ENCODE measurements around the gene BAAT.

The BAAT gene

GRCh38 chr9:101387871-101388506 lies 3.2 kb upstream of the BAAT start:
- ATAC-seq (replicated peaks) (peak; percentile 87), DNase-seq (no peak)
- peaks cover 16% of the 10 kb centered on the region for H3K36me3 Mint-ChIP-seq (ENCODE audit: insufficient read depth)
- peak overlapping the region; percentile 49 to 74 for H3K27ac Mint-ChIP-seq
- no peak overlapping the region for H3K4me3 Mint-ChIP-seq
- peaks cover 12 to 27% of the 10 kb centered on the region in 2 donors for H3K4me1 Mint-ChIP-seq (ENCODE audit: low read depth in 2 of 2)
- H3K27me3 Mint-ChIP-seq: no peaks in the 10 kb centered on the region
- H3K9me3 Mint-ChIP-seq: peaks cover 5 to 7% of the 10 kb centered on the region in 2 donors

- ATAC-seq (replicated peaks) (no peak), DNase-seq (no peak)
- peaks cover 5 to 7% of the 10 kb centered on the region in 2 donors for H3K27me3 Mint-ChIP-seq
- H3K27ac Mint-ChIP-seq: no peak overlapping the region
- H3K36me3 Mint-ChIP-seq (ENCODE audit: insufficient read depth): no peaks in the 10 kb centered on the region
- peaks cover 0 to 2% of the 10 kb centered on the region in 2 donors for H3K4me1 Mint-ChIP-seq (ENCODE audit: low read depth in 2 of 2)
- H3K9me3 Mint-ChIP-seq: peaks cover 5 to 7% of the 10 kb centered on the region in 2 donors
- H3K4me3 Mint-ChIP-seq: no peak overlapping the region
Observed at GRCh38 chr9:101383361-101383760, 1.4 kb downstream of the BAAT start.

- H3K9me3 Mint-ChIP-seq: peaks cover 5 to 15% of the 10 kb centered on the region in 2 donors
- no peak overlapping the region for H3K4me3 Mint-ChIP-seq
- H3K4me1 Mint-ChIP-seq (ENCODE audit: low read depth in 2 of 2): no peaks in the 10 kb centered on the region
- no peaks in the 10 kb centered on the region for H3K36me3 Mint-ChIP-seq (ENCODE audit: insufficient read depth)
- peaks cover 18 to 21% of the 10 kb centered on the region in 2 donors for H3K27me3 Mint-ChIP-seq
- no peak for ATAC-seq (replicated peaks)
- DNase-seq: no peak
- no peak overlapping the region for H3K27ac Mint-ChIP-seq
Observed at GRCh38 chr9:101381833-101382342, 2.9 kb downstream of the BAAT start.

DNA sequence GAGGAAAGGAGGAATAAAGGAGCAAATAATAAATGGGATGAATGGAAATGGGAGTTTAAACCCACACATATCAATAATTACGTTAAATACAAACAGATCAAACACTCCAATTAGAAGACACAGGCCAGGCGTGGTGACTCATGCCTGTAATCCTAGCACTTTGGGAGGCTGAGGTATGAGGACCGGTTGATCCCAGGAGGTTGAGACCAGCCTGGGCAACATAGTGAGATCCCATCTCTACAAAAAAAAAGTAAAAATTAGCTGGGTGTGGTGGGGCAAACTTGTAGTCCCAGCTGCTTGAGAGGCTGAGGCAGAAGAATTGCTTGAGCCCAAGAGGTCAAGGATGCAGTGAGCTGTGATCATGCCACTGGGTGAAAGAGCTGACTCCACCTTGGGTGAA lies 3.7 kb downstream of the BAAT start:
- Mint-ChIP-seq H3K27me3 (peaks cover 25 to 26% of the 10 kb centered on the region in 2 donors), H3K4me3 (no peak overlapping the region)

DNA sequence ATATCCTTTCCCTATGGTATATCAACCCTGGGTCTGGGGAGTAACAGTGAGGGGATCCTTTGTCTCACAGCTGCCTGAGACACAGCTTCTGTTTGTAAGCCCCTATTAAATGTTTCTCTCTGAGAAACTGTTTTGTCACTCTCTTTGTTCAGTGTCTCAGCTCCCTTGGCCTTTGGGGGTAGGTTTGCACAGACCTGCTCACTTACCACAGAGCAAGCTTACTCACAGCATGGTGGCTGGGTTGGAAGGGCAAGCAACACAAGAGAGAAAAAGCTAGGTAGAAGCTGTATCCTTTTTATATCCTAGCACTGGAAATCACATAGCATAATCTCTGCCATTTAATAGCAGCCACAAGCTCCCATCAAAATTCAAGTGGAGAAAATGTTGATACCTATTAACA lies 4.5 kb downstream of the BAAT start:
- Mint-ChIP-seq H3K4me3 (no peak overlapping the region), H3K4me1 (ENCODE audit: low read depth in 2 of 2) (no peaks in the 10 kb centered on the region), H3K27me3 (peaks cover 31 to 33% of the 10 kb centered on the region in 2 donors), H3K9me3 (peaks cover 5 to 15% of the 10 kb centered on the region in 2 donors), H3K36me3 (ENCODE audit: insufficient read depth) (no peaks in the 10 kb centered on the region), H3K27ac (no peak overlapping the region)
- DNase-seq (no peak), ATAC-seq (replicated peaks) (no peak)

More for the DNA sequence above, 3.7 kb downstream of the BAAT start:
- ATAC-seq (replicated peaks) (no peak), DNase-seq (no peak)
- Mint-ChIP-seq H3K36me3 (ENCODE audit: insufficient read depth) (no peaks in the 10 kb centered on the region), H3K9me3 (peaks cover 5 to 15% of the 10 kb centered on the region in 2 donors), H3K27ac (no peak overlapping the region), H3K4me1 (ENCODE audit: low read depth in 2 of 2) (no peaks in the 10 kb centered on the region)

DNA sequence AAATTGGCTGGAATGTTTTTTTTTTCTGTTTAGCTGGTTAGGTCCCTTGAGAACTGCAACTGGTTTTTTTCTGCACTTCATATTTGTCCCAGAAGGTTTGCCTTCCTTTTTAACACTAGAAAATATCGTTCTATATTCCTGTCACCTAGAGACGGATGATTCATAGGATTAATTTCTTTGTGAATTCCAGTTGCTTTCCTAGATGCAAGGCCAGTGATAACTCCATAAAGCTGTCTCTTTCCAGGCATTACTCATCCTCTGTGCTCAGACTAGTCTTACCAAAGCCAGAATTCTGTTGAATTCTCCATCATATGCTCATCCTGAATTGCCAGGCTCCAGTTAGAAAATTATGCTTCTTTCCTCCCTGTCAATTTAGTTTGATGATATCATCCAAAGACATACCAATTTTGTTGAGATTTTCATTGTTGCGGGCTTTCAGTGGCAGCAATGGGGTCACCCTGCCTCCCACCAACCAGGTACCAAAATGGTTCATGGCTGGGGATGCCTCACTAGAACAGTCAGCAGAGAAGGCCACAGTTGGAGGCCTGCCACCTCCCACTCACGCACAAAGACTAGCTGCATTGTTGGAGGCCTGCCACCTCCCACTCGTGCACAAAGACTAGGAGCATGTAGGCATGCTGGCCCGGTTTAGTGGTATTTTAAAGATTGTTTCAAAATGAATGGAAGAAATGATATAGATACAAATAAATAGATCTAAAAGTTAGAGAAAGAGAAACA lies 8.5 kb downstream of the BAAT start:
- Mint-ChIP-seq H3K27me3 (peaks cover 38 to 40% of the 10 kb centered on the region in 2 donors), H3K4me3 (no peak overlapping the region), H3K9me3 (peaks cover 0 to 8% of the 10 kb centered on the region in 2 donors), H3K27ac (no peak overlapping the region), H3K4me1 (ENCODE audit: low read depth in 2 of 2) (no peaks in the 10 kb centered on the region), H3K36me3 (ENCODE audit: insufficient read depth) (no peaks in the 10 kb centered on the region)
- DNase-seq: no peak
- ATAC-seq (replicated peaks): no peak

DNA sequence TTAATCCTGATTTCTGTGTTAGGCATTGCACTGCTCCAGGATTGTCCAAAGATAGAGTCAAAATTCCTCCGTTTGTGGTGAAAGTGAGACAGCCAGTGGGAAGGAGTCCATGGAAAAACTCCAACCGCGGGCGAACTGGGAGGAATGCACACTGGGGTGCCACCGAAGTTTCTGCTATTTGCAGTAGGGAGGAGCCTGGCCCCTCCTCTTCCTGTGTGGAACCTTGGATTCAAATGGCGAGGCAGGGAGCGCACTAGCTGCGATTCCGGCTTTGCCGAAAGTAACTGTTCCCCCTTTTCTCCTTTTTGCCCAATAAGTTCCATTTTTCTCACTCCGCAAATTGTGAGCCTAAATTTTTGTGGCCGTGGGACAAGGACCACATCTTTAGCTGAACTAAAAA lies 9.3 kb downstream of the BAAT start:
- Mint-ChIP-seq H3K9me3 (peaks cover 0 to 8% of the 10 kb centered on the region in 2 donors), H3K36me3 (ENCODE audit: insufficient read depth) (no peaks in the 10 kb centered on the region), H3K4me1 (ENCODE audit: low read depth in 2 of 2) (no peaks in the 10 kb centered on the region), H3K4me3 (no peak overlapping the region), H3K27ac (no peak overlapping the region), H3K27me3 (peaks cover 39 to 47% of the 10 kb centered on the region in 2 donors)
- no peak for ATAC-seq (replicated peaks)
- DNase-seq: no peak

- H3K4me3 Mint-ChIP-seq: no peak overlapping the region
- H3K27me3 Mint-ChIP-seq: peaks cover 34 to 44% of the 10 kb centered on the region in 2 donors
- H3K27ac Mint-ChIP-seq: no peak overlapping the region
- peaks cover 0 to 1% of the 10 kb centered on the region in 2 donors for H3K9me3 Mint-ChIP-seq
- H3K36me3 Mint-ChIP-seq (ENCODE audit: insufficient read depth): no peaks in the 10 kb centered on the region
- no peak for ATAC-seq (replicated peaks)
- no peaks in the 10 kb centered on the region for H3K4me1 Mint-ChIP-seq (ENCODE audit: low read depth in 2 of 2)
- no peak for DNase-seq
Observed at GRCh38 chr9:101372327-101373118, 12.3 kb downstream of the BAAT start.

DNA sequence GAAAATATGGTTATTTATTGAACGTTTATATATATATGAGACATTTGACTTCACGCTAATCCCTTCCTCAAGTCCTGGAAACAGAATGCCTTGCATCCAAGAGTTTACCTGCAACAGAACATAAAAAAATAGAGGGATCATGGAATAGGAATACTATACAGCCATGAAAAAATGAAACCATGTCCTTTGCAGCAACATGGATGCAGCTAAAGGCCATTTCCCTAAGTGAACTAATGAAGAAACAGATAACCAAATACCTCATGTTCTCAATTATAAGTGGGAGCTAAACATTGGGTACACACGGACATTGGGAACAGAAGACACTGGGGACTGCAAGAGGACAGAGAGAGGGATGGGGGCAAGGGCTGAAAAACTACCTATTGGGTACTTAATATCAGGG lies 13.0 kb downstream of the BAAT start:
- Mint-ChIP-seq H3K27me3 (peaks cover 29 to 44% of the 10 kb centered on the region in 2 donors), H3K4me1 (ENCODE audit: low read depth in 2 of 2) (no peaks in the 10 kb centered on the region), H3K36me3 (ENCODE audit: insufficient read depth) (no peaks in the 10 kb centered on the region), H3K9me3 (no peaks in the 10 kb centered on the region), H3K27ac (no peak overlapping the region), H3K4me3 (no peak overlapping the region)
- no peak for DNase-seq
- ATAC-seq (replicated peaks): no peak

DNA sequence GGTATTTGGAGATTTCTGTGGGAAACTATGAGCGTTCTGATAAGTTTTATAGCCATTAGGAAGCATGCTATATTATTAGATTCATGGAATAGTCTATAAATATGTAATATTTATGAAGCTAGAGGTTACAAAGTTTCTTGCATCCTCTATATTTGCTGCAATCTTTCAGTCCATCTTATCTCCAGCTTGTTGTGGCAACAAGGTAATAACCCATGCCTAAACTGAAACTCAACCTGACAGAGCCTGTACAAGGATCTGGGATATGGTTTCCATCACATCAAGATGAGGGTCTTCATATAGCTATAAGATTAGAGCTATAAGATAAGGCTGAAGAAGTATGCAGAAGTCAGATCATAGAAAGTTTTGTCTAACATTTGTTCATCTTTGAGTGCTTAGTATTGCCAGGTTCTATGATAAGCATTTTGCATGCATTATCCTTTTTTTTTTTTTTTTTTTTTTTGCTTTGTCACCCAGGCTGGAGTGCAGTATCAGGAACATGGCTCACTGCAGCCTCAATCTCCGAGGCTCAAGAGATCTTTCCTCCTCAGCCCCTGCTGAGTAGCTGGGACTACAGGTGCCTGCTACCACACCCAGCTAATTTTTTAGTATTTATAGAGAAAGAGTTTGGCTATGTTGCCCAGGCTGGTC lies 14.8 kb downstream of the BAAT start:
- ATAC-seq (replicated peaks) (no peak), DNase-seq (no peak)
- H3K4me1 Mint-ChIP-seq (ENCODE audit: low read depth in 2 of 2): no peaks in the 10 kb centered on the region
- no peaks in the 10 kb centered on the region for H3K9me3 Mint-ChIP-seq
- H3K27ac Mint-ChIP-seq: no peak overlapping the region
- peaks cover 19 to 26% of the 10 kb centered on the region in 2 donors for H3K27me3 Mint-ChIP-seq
- H3K4me3 Mint-ChIP-seq: no peak overlapping the region
- no peaks in the 10 kb centered on the region for H3K36me3 Mint-ChIP-seq (ENCODE audit: insufficient read depth)

- DNase-seq: no peak
- Mint-ChIP-seq H3K36me3 (ENCODE audit: insufficient read depth) (no peaks in the 10 kb centered on the region), H3K4me3 (no peak overlapping the region), H3K4me1 (ENCODE audit: low read depth in 2 of 2) (no peaks in the 10 kb centered on the region), H3K27me3 (peaks cover 19 to 22% of the 10 kb centered on the region in 2 donors), H3K9me3 (no peaks in the 10 kb centered on the region), H3K27ac (no peak overlapping the region)
- ATAC-seq (replicated peaks): no peak
Observed at GRCh38 chr9:101369286-101369685, 15.5 kb downstream of the BAAT start.

DNA sequence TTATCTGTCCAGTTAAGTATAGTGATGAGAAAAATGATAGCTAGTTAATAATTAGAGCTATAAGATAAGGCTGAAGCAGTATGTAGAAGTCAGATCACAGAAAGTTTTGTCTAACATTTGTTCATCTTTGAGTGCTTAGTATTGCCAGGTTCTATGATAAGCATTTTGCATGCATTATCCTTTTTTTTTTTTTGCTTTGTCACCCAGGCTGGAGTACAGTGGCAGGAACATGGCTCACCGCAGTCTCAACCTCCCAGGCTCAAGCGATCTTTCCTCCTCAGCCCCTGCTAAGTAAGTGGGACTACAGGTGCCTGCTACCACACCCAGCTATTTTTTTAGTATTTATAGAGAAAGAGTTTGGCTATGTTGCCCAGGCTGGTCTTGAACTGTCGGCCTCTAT lies 17.5 kb downstream of the BAAT start:
- Mint-ChIP-seq H3K27ac (no peak overlapping the region), H3K4me3 (no peak overlapping the region), H3K4me1 (ENCODE audit: low read depth in 2 of 2) (no peaks in the 10 kb centered on the region), H3K9me3 (no peaks in the 10 kb centered on the region), H3K36me3 (ENCODE audit: insufficient read depth) (no peaks in the 10 kb centered on the region), H3K27me3 (peaks cover 21 to 35% of the 10 kb centered on the region in 2 donors)
- ATAC-seq (replicated peaks): no peak
- no peak for DNase-seq

Data from effector memory CD8-positive, alpha-beta T cell (primary cell).